NCI-H748 (cell line): ENCODE data around the gene WASF1.
"Not testable (repeated sequence)": the region's sequence is repeated elsewhere in the genome, so short reads cannot be mapped to it uniquely, and the experiment has no call there.

Experiments
- DNase-seq: peaks from one replicate; lab custom pipeline; 2025; ENCODE audit not compliant: unreplicated experiment; lab: John Stamatoyannopoulos, UW

WASF1 gene

DNA sequence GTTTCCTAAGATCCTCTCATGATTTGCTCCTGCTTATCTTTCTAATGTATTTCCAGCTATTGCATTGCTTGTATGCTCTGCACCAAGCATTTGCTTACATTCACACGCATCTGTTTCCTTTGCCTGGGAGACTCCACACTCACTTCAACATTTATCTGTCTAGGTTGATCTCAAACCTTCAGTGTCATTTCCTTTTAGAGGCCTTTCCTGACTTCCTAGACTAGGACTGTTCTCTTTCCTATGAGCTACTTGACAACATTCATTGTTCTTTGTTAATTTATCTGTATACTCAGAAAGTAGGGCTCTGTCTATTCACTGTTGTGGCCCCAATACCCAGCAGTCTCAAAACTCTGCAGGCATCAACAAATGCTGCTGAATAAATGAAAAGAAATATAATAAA lies 84.4 kb downstream of the WASF1 start:
- no peak for DNase-seq

DNA sequence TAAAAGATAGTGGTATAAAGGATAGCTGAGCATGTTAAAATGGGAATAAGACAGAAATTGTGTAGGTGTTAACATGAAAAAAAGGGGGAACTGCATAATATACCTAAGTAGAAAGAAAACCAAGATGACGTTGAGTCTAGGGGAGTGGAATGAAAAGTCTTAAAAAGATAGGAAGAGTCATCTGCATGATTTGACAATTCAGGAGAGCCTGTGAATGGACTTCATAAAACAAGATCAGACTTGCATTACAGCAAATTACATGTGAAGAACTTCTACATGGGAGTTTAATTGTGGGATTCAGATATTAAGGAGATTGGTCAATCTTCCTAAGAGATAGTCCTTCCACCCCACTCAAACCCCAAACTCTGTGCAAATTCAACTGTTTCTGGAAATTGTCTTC lies 85.5 kb downstream of the WASF1 start:
- no peak for DNase-seq

DNA sequence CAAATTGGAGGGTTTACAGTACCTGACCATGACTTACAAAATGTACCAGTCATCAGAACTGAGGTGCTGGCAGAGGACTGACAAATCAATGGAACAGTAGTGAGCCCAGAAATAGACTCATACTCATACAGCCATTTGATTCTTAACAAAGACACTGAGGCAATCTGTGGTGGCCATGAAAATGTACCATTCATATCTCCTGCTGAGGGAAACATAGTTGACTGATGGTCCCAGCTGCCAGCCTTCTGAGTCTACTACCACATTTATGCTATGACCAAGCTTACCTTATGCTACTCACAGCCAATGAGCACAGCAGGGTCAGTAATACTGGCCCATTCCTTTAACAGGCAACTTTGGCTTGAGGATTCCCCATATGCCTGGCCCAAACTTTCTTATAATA lies 88.6 kb downstream of the WASF1 start:
- DNase-seq: no peak

DNA sequence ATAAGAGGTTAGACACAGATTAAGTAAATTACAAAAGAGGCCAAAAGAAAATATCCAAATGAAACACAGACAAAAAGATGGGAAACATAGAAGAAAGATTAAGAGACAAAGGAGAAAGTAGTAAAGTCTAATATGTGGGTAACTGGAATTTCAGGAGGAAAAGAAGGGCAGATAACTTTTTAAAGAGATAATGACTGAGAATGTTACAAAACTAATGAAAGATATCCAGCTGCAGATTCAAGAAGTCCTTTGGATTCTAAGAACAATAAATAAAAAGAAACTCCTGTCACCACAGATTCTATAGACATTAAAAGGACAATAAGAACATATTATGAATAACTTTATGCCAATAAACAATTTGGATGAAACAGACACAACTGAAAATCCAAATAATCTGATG lies 90.1 kb downstream of the WASF1 start:
- no peak for DNase-seq

DNA sequence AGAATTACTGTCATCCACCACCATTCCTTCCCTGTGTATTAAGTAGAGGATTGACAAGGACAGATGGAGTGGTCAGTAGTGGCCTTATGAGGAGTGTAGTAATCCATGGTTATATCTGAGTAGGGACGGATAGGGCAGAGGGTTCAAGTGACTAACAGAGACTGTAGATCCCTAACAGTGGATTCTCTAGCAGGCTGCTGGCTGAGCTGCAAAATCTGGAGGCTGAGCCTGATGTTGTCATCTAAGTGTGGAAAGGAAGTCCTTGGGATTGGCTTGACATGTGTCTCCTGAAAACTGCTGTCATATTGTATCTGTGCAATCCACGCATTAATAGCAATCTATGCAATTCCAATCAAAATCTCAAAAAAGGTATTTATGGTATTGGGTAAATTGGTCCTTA lies 94.2 kb downstream of the WASF1 start:
- DNase-seq: no peak

DNA sequence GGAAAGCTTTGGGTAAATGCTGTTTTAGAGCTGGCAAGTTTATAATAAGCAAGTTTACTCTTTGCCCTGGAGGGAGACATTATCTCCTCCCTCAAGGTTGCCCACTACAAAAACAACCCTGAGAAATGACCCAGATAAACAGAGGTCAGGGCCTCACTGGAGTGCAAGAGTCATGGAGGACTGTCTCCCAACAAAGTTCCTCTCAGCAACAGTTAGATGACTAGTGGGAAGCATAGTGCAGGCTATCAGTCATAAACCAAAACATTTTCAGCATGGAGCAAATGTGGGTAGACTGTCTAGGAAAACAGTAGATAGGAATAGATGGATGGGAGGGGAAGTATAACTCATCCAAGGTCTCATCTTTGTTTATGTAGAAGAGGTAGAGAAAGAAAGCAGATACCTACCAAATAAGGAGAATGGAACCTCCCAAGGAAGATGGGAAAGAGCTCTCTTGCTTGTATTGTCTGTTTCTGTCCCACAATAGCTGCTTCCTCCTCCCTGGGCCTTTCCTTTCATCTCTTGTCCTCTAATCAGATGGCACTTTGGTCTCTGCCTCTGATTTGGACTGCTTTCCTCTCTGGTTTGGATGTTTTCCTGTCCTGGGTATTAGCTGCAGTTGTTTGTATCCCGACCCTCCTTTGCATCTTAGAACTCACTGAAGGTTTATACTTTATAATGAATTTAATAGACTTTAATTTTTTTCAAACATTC lies 95.4 kb downstream of the WASF1 start:
- no peak for DNase-seq

DNA sequence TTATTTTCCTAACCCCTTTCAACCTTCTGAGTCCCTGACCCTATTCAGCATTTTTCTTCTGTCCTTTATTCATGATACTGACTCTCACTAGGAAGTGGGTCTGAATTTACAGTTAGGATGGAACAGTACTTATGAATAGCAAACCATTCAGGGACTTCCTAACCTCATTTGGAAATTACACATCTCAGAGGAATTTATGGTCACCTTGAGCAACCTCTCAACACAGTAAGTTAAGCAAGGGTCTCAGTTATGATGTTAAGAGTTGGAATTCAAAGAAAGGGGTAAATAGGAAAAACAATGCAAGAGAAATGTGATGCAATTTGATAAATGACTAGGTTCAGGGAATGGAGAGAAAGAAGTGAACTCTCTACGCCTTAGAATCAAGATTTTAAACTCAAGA lies 104.1 kb downstream of the WASF1 start:
- no peak for DNase-seq

DNA sequence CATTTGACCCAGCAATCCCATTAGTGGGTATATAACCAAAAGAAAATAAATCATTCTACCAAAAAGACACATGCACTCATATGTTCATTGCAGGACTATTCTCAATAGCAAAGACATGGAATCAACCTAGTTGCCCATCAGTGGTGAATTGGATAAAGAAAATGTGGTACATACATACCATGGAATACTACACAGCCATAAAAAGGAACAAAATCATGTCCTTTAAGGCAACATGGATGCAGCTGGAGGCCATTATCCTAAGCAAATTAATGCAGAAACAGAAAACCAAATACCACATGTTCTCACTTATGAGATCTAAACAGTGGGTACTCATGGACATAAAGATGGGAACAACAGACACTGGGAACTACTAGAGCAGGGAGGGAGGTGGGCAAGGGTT lies 106.0 kb downstream of the WASF1 start:
- DNase-seq: not testable (repeated sequence)

DNA sequence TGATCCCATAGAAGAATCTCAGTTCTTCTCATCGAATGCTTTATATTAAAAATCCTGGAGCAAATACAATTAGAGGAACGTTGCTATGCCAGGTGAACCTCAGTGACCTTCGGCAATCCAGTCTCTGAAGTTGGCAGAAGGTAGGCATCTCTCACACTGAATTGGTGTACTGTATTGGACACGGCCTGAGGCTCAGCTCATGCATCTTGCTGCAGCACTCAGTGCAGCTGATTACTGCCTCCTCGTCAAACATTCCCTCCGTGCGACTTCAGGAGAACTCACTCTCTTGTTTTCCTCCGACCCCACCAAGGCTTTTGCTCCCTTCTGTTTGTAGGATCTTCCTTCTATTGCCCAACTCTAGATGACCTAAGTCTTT lies 110.9 kb downstream of the WASF1 start:
- no peak for DNase-seq

DNA sequence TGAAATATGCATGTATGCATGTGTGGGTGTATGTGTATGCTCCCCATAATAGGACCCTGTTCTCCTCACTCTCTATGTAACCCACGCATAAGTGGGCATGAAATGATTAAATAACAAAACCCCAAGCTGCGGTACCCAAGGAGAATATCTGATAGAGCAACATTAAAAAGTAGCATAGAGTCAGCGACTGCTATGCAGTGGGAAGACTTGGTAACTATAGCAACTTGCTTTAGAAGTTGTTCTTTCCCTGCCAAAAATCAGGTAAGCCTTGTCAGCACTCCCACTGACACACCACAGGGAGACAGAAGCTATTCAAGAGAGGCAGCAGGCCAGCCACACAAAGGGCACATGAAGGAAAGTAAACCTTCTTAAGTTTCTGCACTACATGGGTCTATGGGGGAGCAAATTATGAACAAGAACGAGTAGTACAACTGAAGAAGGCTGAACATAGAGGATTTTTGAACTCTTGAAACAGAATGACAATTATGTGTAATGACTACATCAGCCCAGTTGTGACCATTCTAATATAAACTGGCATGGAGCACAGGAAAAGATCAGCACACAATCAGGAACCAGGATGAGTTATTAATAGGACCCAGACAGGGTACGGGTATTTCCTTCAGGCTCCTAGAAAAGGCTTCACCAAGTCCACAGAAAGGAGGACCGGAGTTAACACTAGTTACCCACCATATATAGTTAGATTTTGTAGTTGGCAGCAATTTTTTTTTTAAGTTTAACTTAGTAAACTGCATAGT lies 111.5 kb downstream of the WASF1 start:
- DNase-seq: no peak

DNA sequence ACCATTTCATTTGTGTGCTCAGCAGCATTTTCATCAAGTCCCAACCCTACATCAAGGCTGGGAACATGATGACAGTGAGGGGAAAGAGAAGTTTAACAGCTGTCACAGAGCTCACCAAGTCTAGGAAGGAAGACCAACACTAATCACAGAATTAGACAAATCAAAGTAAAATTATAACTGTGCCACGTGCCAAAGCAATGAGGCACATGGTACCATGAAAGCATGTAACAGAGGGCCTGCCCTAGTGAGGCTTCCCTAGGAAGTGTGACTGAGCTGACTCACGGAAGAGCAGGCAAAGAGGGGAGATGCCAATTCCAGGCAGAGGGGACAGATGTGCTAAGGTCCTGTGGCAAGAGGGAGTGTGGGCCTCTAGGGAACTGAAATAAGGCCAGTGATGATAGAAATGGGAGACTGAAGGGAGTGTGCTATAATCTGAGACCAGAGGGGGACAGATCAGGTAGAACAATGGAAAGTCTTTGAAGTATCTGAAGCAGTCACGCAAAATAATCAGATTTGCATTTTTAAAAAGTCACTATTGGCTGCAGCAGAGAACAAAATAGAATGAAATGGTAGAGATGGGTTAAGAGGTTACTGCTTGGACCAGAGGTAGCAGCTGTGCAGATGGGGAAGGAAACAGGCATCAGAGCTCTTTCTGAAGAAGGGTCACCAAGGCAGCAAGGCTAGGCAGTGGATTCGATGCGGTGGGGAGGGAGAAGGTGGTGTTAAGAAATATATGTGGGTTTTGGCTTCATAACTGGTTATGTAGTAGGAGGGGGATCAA lies 114.5 kb downstream of the WASF1 start:
- no peak for DNase-seq

DNA sequence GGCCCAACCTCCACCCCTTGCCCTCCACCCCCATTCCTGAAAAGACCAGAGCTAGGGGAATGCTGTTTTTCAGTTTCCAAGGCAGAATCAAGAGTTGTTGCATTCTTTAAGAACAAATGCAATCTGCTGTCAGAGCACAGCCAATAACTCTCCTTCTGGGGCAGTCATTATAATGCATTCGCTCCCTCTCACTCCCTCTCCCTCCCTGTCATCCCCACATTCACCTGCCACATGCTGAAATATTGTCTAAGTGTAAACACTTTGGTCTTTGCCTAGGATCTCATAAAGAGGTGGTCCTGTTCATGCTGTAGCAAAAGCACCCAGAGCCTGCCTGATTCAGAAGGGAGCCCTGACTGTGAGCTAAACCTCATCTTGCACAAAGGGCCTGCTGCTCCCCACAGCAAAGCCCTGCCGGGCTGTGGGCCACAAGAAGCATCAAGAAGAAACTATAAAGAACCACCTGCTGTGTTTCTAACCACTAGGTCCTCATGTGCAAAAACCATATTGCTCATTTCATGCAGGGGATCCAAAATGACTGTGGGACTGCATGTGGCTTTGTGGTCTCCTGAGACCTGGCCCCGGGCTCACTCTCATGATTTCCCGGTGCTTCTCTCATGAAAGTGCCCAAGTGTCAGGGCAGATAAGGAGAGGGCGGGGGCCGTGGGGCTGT lies 115.7 kb downstream of the WASF1 start:
- no peak for DNase-seq

DNA sequence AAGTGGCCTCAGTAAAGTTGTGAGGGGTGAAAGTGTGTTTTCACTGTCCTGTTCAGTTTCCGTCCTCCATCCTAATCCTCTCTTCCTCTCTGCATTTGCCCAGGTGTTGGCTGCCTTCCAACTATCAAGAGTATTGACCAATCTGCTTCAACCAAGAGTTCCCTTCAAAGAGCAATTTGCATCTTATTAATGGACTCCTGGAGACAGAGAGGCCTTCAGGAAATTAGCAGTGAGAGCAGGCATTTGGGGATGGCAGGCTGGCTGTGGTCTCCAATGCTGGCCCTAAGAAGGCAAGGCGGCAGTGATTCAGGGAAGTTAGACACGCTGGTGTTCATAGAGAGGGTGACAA lies 124.1 kb downstream of the WASF1 start:
- DNase-seq: peak; percentile 92

DNA sequence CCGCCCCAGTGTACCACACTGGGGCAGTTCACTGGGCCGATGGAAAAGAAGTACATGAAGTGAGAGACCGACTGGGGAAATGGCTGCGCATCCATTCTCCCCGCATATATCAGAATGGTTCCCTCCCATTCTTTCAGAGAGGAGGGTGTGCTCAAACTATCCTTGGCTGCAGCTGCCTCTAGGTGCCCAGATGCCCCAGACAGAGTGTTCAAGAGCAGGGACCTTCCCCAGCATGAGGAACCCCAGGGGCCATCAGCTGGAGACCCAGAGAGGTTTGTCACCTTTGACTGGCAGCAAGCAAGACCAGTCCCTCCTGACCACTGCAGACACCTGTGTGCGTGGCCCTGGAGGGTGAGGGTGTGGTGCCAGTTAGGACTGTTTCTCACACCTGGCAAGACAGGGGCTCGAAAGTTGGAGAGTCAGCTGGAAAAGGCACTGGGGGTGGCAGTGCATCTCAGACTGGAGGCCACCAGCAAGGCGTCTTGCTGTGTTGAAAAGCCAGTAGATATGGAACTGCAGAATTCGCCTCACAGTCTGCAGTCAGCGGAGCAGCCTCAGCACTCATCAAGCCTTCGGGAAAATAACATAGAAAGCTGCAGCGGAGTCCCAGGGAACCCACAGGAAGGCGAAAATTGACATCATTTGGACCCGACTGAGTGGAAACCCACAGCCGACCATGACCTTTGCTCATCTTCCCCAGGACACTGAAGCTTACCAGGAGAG lies 124.6 kb downstream of the WASF1 start:
- peak; percentile 36 for DNase-seq

DNA sequence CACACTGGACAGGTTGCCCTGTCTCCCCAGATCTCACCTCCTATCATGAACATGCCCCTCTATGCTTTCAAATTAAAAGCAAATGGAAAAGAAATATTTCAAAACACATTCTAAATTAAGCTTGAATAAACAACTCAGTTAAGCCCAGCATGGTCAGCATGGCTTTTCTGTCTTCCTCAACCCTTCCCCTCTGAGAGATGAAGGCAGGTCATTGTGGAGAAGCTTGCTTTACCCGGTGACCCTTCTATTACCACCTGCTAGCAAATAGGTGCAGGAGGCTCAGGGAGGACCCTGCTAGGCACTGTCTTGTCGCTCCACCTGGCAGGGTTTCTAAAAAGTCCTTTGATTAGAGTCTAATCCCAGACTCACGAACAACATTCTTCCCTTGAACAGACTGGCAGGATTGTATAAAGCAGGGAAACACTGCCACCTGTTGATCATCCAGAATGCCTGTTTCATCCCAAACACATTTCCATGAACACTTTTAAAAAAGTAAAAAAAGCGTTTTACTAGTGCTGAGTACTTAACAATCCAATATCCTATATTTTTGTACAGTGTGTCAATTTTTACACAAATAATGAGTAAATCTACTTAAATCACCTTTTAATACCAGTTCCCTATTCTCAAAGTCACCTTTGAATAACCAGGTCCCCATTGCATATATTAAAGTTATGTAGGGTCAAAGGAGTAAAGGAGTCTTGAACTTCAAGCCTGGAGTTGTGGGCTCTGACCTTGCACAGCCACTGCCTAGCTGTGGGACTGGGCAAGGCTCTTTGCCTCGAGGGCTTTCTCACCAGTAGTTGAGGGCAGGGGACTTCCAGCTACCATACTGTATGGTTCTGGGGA lies 125.9 kb downstream of the WASF1 start:
- peak; percentile 67 for DNase-seq

DNA sequence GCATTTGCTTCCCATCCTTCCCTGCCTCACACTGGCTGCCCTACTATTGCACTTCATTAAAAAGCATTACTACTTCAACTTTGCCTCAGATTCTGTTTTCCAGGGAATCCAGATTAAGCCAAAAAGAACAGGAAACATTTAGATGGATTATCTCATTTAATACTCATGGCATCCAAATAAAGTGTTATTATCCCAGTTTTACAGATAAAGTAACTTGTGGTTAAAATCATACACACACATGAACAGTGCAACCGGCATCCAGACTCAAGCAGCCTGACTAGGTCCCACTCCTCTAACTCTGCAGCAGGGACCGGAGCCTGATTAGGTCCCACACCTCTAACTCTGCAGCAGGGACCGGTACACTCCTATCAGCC lies 129.0 kb downstream of the WASF1 start:
- DNase-seq: no peak
